Activated naive CD8-positive, alpha-beta T cell treated with anti-CD3 and anti-CD28 coated beads, Interleukin-2, amount 10 ng/mL, durations not matched to agents 7 days and 5 days (primary cell): Measurements from ENCODE around the gene SKI. TPM values are rescaled to one million over a fixed set of nuclear protein-coding genes. Genes with fewer than 3 reads are reported as not detected.

Source experiments
- ATAC-seq: fragments of 150-1000 bp; cut with Tn5 transposase; one replicate; pipeline ENCODE4 v1.10.0; 2021; ENCODE audit warnings: low read depth, moderate library complexity
- POLR2A ChIA-PET: fragments of 350-600 bp; sonication (Branson Sonifier 250); formaldehyde crosslinking; loops from one replicate; lab custom pipeline; 2021; ENCODE audit warnings: antibody characterized with exemption; lab: Charles Lee
- DNase-seq: peaks from one replicate; pipeline ENCODE4 v3.0.0; 2021
- H3K27ac Mint-ChIP-seq: one replicate; pipeline ENCODE4 v1.8.0; 2022; ENCODE audit warnings: mild to moderate bottlenecking, mixed read lengths
- H3K27me3 Mint-ChIP-seq: one replicate; pipeline ENCODE4 v1.8.0; 2022; ENCODE audit warnings: mild to moderate bottlenecking, moderate library complexity, mixed read lengths
- H3K36me3 Mint-ChIP-seq: one replicate; pipeline ENCODE4 v1.8.0; 2021; ENCODE audit warnings: mild to moderate bottlenecking, mixed read lengths
- H3K4me1 Mint-ChIP-seq: one replicate; pipeline ENCODE4 v1.8.0; 2021; ENCODE audit warnings: mixed read lengths
- H3K4me3 Mint-ChIP-seq: one replicate; pipeline ENCODE4 v1.8.0; 2022; ENCODE audit warnings: mild to moderate bottlenecking, moderate library complexity, mixed read lengths
- H3K9me3 Mint-ChIP-seq: one replicate; pipeline ENCODE4 v1.8.0; 2021; ENCODE audit warnings: mixed read lengths
- total RNA-seq, 2 experiments: library from RNA; stranded (reverse); gene quantifications; one replicate each; pipeline ENCODE4 v1.2.3, GENCODE V29; 2021

SKI gene
- total RNA-seq, 2 experiments from 2014 or later: 59.3 to 71.6 TPM

DNA sequence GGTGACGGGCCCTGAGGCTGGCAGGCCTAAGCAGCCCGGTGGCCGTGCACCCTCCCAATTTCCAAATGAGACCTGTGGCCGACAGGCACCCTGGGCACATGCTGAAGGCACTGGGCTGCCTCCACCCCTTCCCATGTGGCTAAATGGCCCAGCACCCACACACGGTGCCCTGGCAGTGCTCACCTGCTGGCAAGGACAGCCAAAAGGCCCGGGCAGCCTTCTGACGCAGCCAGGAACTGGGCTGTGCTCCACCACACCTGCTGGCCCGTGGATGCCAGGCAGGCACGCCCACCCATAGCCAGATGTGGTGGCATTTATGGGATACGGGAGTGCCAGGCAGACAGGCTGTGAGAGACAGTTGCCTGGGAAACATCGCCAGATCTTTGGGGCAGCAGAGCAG is 29.5 kb upstream of the SKI start:
- H3K27ac Mint-ChIP-seq: peak overlapping the region; percentile 81
- H3K27me3 Mint-ChIP-seq: no peaks in the 10 kb centered on the region
- ATAC-seq (no peak), DNase-seq (no peak)
- POLR2A ChIA-PET: interaction anchor here (0.7 to 2.2 kb wide), 13 partner anchors 10 to 389 kb away, joined by 3 to 15 read pairs (median 4); partner anchors contain the start of genes MORN1, PEX10, RER1 and TNFRSF14
- H3K36me3 Mint-ChIP-seq: no peaks in the 10 kb centered on the region
- H3K9me3 Mint-ChIP-seq: no peaks in the 10 kb centered on the region
- peak overlapping the region; percentile 81 for H3K4me3 Mint-ChIP-seq
- H3K4me1 Mint-ChIP-seq: peaks cover 12% of the 10 kb centered on the region

- peak overlapping the region; percentile 81 for H3K4me3 Mint-ChIP-seq
- POLR2A ChIA-PET: interaction anchor here (0.6 to 2.2 kb wide), 20 partner anchors 8 to 388 kb away, joined by 3 to 15 read pairs (median 4); partner anchors contain the start of genes MORN1, PEX10, RER1 and TNFRSF14
- ATAC-seq (peak; percentile 74), DNase-seq (peak; percentile 81)
- H3K36me3 Mint-ChIP-seq: no peaks in the 10 kb centered on the region
- H3K27ac Mint-ChIP-seq: peak overlapping the region; percentile 81
- H3K4me1 Mint-ChIP-seq: peaks cover 12% of the 10 kb centered on the region
- no peaks in the 10 kb centered on the region for H3K9me3 Mint-ChIP-seq
- H3K27me3 Mint-ChIP-seq: no peaks in the 10 kb centered on the region
Observed at GRCh38 chr1:2199042-2199810, 28.9 kb upstream of the SKI start.

GRCh38 chr1:2200308-2200943 is 27.7 kb upstream of the SKI start:
- POLR2A ChIA-PET: interaction anchor here (0.6 to 2.2 kb wide), 7 partner anchors 9 to 192 kb away, joined by 3 to 15 read pairs (median 5); partner anchors contain the start of genes MORN1, RER1 and SKI
- Mint-ChIP-seq H3K9me3 (no peaks in the 10 kb centered on the region), H3K36me3 (no peaks in the 10 kb centered on the region), H3K4me1 (peaks cover 14% of the 10 kb centered on the region), H3K27ac (no peak overlapping the region), H3K27me3 (no peaks in the 10 kb centered on the region), H3K4me3 (peak overlapping the region; percentile 81)
- no peak for DNase-seq
- no peak for ATAC-seq

DNA sequence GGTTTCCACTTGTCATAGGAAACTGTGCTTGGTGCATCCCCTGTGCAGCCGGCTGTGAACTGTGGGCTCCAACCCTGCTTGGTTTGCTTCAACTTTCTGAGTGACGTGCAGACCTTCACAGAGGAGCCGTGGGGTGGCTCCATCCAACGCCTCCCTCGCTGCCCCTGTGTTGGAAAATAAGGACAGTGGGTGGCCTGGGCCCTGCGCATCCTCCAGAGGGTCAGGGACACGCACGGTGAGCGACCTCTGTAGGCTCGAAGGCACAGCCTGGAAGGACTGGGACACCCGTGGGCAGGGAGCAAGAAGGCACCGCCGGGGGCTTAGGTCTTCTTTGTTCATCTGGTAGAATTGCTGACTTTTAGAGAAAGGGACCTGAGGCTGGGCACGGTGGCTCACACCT is 27.1 kb upstream of the SKI start:
- Mint-ChIP-seq H3K4me3 (no peak overlapping the region), H3K27ac (no peak overlapping the region), H3K27me3 (no peaks in the 10 kb centered on the region), H3K9me3 (no peaks in the 10 kb centered on the region), H3K4me1 (peaks cover 15% of the 10 kb centered on the region), H3K36me3 (no peaks in the 10 kb centered on the region)
- POLR2A ChIA-PET: no interaction called here
- no peak for ATAC-seq
- DNase-seq: no peak

DNA sequence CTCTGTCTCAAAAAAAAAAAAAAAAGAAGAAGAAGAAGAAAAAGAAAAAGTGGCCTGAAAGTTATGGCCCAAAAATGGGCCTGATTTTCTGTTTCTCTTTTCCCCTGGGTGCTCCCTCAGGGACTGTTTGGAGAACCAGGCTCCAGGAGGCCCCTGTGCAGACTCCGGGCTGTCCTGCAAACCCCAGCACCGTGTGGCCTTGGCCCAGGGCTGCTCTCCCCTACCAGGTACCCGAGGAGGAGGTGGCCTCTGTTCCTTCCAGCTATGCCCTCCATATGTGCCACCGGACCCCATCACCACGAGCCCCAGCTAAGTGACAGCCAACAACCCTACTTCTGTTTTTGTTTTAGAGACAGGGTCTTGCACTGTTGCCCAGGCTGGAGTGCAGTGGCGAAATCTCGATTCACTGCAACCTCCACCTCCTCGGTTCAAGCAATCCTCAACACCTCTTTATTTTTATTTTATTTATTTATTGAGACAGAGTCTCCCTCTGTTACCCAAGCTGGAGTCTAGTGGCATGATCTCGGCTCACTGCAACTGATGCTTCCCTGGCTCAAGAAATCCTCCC is 26.0 kb upstream of the SKI start:
- POLR2A ChIA-PET: interaction anchor here (0.7 to 1.4 kb wide), 2 partner anchors 13 to 135 kb away, joined by 3 to 4 read pairs; no protein-coding TSS in a partner anchor
- Mint-ChIP-seq H3K4me1 (peaks cover 15% of the 10 kb centered on the region), H3K4me3 (no peak overlapping the region), H3K27me3 (no peaks in the 10 kb centered on the region), H3K36me3 (no peaks in the 10 kb centered on the region), H3K27ac (no peak overlapping the region), H3K9me3 (no peaks in the 10 kb centered on the region)
- DNase-seq (no peak), ATAC-seq (no peak)

GRCh38 chr1:2202843-2203601 is 25.1 kb upstream of the SKI start:
- H3K4me3 Mint-ChIP-seq: no peak overlapping the region
- ATAC-seq (no peak), DNase-seq (no peak)
- POLR2A ChIA-PET: interaction anchor here (0.6 to 1.9 kb wide), 4 partner anchors 14 to 84 kb away, joined by 3 to 7 read pairs (median 4); no protein-coding TSS in a partner anchor
- H3K4me1 Mint-ChIP-seq: peaks cover 15% of the 10 kb centered on the region
- no peak overlapping the region for H3K27ac Mint-ChIP-seq
- no peaks in the 10 kb centered on the region for H3K36me3 Mint-ChIP-seq
- H3K27me3 Mint-ChIP-seq: no peaks in the 10 kb centered on the region
- H3K9me3 Mint-ChIP-seq: no peaks in the 10 kb centered on the region

- Mint-ChIP-seq H3K36me3 (no peaks in the 10 kb centered on the region), H3K27me3 (no peaks in the 10 kb centered on the region), H3K9me3 (no peaks in the 10 kb centered on the region), H3K27ac (no peak overlapping the region), H3K4me1 (peaks cover 13% of the 10 kb centered on the region), H3K4me3 (no peak overlapping the region)
- DNase-seq (no peak), ATAC-seq (no peak)
- POLR2A ChIA-PET: interaction anchor here (1.3 to 2.7 kb wide), 3 partner anchors 9 to 26 kb away, joined by 5 to 17 read pairs (median 7); partner anchors contain the start of gene FAAP20
Observed at GRCh38 chr1:2203671-2204414, 24.3 kb upstream of the SKI start.

GRCh38 chr1:2204415-2205190 is 23.5 kb upstream of the SKI start:
- H3K4me1 Mint-ChIP-seq: peaks cover 7% of the 10 kb centered on the region
- peak overlapping the region; percentile 67 for H3K4me3 Mint-ChIP-seq
- ATAC-seq (peak; percentile 19), DNase-seq (no peak)
- no peaks in the 10 kb centered on the region for H3K27me3 Mint-ChIP-seq
- H3K27ac Mint-ChIP-seq: no peak overlapping the region
- no peaks in the 10 kb centered on the region for H3K9me3 Mint-ChIP-seq
- H3K36me3 Mint-ChIP-seq: no peaks in the 10 kb centered on the region
- POLR2A ChIA-PET: interaction anchor here (0.5 to 2.7 kb wide), 5 partner anchors 8 to 27 kb away, joined by 3 to 17 read pairs (median 4); partner anchors contain the start of gene FAAP20

DNA sequence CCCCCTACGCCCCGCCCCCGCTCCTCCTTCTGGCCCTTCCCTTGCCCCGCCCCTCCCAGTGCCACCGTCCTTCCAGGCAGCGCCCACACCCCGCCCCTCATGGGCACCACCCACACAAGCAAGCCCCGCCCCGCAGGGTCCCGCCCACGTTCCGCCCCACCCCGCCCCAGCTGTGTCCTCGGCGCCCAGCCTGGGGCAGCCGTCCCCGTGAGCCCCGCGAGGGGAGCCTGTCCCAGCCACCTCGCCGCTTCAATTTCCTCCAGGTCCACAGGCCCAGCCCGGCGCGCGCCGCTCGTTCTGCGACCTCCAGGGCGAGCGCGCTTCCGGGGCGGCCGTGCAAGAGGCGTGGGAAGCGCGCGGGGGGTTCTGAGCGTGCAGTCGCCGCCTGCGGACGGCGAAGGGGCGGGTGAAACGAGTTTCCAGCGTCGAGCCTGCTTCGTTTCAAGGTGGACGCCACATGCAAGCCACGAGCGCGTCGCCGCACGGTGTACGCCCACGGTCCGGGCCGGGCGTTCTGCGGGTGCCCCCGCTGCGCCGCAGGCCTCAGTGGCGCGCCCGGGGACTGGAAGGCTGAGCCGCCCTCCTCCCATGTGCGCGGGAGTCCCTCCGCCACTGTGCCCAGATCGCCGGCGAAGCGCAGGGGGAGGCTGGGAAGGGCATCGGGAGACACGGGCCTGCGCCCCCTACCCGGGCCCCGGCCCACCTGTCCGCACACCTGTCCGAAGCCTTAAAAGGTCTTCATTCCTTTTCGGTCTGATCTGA is 22.7 kb upstream of the SKI start:
- no peaks in the 10 kb centered on the region for H3K27me3 Mint-ChIP-seq
- H3K36me3 Mint-ChIP-seq: no peaks in the 10 kb centered on the region
- DNase-seq: peak; percentile 95
- H3K4me1 Mint-ChIP-seq: peaks cover 3% of the 10 kb centered on the region
- H3K9me3 Mint-ChIP-seq: no peaks in the 10 kb centered on the region
- ATAC-seq: peak; percentile 79
- H3K4me3 Mint-ChIP-seq: peak overlapping the region; percentile 69
- no peak overlapping the region for H3K27ac Mint-ChIP-seq
- POLR2A ChIA-PET: interaction anchor here (0.5 to 2.7 kb wide), 4 partner anchors 7 to 26 kb away, joined by 3 to 17 read pairs (median 4); partner anchors contain the start of gene FAAP20

- Mint-ChIP-seq H3K27me3 (no peaks in the 10 kb centered on the region), H3K4me3 (no peak overlapping the region), H3K9me3 (no peaks in the 10 kb centered on the region), H3K27ac (peak overlapping the region; percentile 28), H3K36me3 (no peaks in the 10 kb centered on the region), H3K4me1 (peaks cover 3% of the 10 kb centered on the region)
- no peak for DNase-seq
- POLR2A ChIA-PET: interaction anchor here (0.7 kb wide), 2 partner anchors 21 to 24 kb away, joined by 3 read pairs; no protein-coding TSS in a partner anchor
- no peak for ATAC-seq
Observed at GRCh38 chr1:2206813-2207487, 21.2 kb upstream of the SKI start.
